Colonic mucosa (tissue), 4 donors: Measurements from ENCODE around the gene POU6F2. TPM values are rescaled to one million over a fixed set of nuclear protein-coding genes. Genes with fewer than 3 reads are reported as not detected.

Source experiments
- DNase-seq: peaks from one replicate; pipeline ENCODE4 v3.0.0-alpha.2; 2020
- H3K27ac ChIP-seq: fragments of 200-600 bp; one replicate; pipeline ENCODE4 v1.8.0; 2021
- H3K27me3 ChIP-seq: fragments of 200-600 bp; one replicate; pipeline ENCODE4 v1.8.0; 2021
- H3K36me3 ChIP-seq: fragments of 200-600 bp; one replicate; pipeline ENCODE4 v1.8.0; 2021
- H3K4me1 ChIP-seq: fragments of 200-600 bp; one replicate; pipeline ENCODE4 v1.8.0; 2021; ENCODE audit warnings: mild to moderate bottlenecking
- H3K4me3 ChIP-seq: fragments of 200-600 bp; one replicate; pipeline ENCODE4 v1.8.0; 2021
- H3K9ac ChIP-seq, 2 donors: one replicate each; pipeline ENCODE4 v1.7.0; 2013; ENCODE audit warnings: control low read depth in 2 of 2, low read depth in 2 of 2, low read length in 2 of 2
- H3K9me3 ChIP-seq: fragments of 200-600 bp; one replicate; pipeline ENCODE4 v1.8.0; 2021
- intact Hi-C: fragments of 100-400 bp; cut with DNase I; formaldehyde crosslinking; loops from one replicate; pipeline ENCODE4 v1.14.1; 2022
- total RNA-seq, 2 donors: library from RNA; stranded (reverse); fragmentation: NEBNext Ultra II Directional in 1 of 2; extraction: Animal tissue kit (Norgen Biotek cat#: 25700) in 1 of 2; gene quantifications; one replicate each; pipeline ENCODE4 v1.2.1, GENCODE V29; 2021
- TF ChIP-seq, protein P1 (sequence below): fragments of 200-600 bp; IDR thresholded peaks from one replicate; pipeline ENCODE4 v1.8.0; 2022; ENCODE audit warnings: antibody characterized with exemption, mild to moderate bottlenecking
- donor health status: healthy.
- donor health status: DM: no; HTN: no; CAD: no.
- donor health status: DM: no; HTN: no; CAD: no.

POU6F2 gene
- total RNA-seq, 2 donors from 2014 or later = 1.3 TPM; not detected in 1

DNA sequence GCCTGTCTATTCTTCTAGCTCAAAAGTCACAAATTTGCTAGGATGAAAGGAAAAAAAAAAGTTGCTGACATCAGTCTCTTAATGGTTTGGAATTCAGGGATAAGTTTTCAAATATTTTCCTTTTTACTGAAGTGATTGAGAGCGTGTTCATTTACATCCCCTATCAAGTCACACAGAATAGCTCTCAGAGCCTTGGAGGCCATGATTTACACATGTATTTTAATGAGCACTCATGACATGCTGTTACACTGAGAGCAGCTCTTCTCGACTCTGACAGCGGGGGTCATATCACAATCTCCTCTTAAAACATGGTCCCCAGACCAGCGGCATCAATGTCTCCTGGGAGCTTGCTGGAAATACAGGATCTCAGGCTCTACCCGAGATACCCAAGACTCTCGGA, 232.7 kb downstream of the POU6F2 start:
- H3K9ac ChIP-seq = no peak overlapping the region
- H3K27ac ChIP-seq = no peak overlapping the region
- H3K9me3 ChIP-seq = no peaks in the 10 kb centered on the region
- H3K4me3 ChIP-seq = no peak overlapping the region
- TF ChIP-seq, protein P1, sequence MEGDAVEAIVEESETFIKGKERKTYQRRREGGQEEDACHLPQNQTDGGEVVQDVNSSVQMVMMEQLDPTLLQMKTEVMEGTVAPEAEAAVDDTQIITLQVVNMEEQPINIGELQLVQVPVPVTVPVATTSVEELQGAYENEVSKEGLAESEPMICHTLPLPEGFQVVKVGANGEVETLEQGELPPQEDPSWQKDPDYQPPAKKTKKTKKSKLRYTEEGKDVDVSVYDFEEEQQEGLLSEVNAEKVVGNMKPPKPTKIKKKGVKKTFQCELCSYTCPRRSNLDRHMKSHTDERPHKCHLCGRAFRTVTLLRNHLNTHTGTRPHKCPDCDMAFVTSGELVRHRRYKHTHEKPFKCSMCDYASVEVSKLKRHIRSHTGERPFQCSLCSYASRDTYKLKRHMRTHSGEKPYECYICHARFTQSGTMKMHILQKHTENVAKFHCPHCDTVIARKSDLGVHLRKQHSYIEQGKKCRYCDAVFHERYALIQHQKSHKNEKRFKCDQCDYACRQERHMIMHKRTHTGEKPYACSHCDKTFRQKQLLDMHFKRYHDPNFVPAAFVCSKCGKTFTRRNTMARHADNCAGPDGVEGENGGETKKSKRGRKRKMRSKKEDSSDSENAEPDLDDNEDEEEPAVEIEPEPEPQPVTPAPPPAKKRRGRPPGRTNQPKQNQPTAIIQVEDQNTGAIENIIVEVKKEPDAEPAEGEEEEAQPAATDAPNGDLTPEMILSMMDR = no peak
- H3K4me1 ChIP-seq = no peaks in the 10 kb centered on the region
- intact Hi-C loops = no loop called here
- no peak for DNase-seq
- no peaks in the 10 kb centered on the region for H3K36me3 ChIP-seq
- H3K27me3 ChIP-seq = no peaks in the 10 kb centered on the region

DNA sequence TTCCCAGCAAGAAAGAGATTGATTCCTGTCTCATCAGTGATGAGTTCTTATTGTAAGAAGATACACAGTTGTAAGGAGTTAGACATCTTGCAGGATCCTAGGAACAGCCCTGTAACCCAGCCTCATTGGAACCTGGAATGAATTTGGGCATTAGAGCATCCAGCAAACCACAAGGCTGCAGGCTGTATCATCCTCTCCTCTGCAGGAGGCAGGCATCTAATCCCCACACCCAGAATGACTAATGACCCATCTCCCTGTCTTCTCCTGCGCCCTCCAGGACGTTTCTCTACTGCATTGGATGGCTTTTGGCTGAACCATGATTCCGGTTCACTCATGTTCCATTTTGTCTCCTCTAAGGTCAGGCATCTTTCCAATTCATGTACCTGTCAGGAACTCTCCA, 233.9 kb downstream of the POU6F2 start:
- DNase-seq = no peak
- TF ChIP-seq, protein P1 = no peak
- Histone ChIP-seq H3K9ac (no peak overlapping the region), H3K27ac (no peak overlapping the region), H3K36me3 (no peaks in the 10 kb centered on the region), H3K4me1 (no peaks in the 10 kb centered on the region), H3K9me3 (no peaks in the 10 kb centered on the region), H3K27me3 (no peaks in the 10 kb centered on the region), H3K4me3 (no peak overlapping the region)
- intact Hi-C loops = no loop called here

DNA sequence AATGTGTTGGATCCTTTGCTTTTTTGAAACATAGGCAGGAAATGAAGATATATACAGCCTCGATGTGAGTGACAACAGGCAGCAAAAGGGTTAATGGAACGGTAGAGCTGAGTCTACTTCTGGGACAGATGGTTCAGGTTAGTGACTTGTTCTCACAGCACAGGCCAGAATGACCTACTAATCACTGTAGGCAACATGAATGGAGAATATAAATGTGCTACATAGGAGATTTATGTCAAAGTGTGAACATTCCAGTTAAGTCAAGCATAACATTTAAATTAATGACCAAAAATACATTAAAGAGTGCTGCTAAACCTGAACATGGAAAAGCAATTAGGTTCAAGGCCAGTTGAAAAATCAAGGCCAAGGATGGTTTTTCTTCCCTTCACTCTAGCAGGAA, 235.2 kb downstream of the POU6F2 start:
- no peaks in the 10 kb centered on the region for H3K4me1 ChIP-seq
- intact Hi-C loops = no loop called here
- no peaks in the 10 kb centered on the region for H3K27me3 ChIP-seq
- H3K9me3 ChIP-seq = no peaks in the 10 kb centered on the region
- TF ChIP-seq, protein P1 = no peak
- DNase-seq = no peak
- H3K36me3 ChIP-seq = no peaks in the 10 kb centered on the region
- no peak overlapping the region for H3K4me3 ChIP-seq
- no peak overlapping the region for H3K9ac ChIP-seq
- H3K27ac ChIP-seq = no peak overlapping the region

DNA sequence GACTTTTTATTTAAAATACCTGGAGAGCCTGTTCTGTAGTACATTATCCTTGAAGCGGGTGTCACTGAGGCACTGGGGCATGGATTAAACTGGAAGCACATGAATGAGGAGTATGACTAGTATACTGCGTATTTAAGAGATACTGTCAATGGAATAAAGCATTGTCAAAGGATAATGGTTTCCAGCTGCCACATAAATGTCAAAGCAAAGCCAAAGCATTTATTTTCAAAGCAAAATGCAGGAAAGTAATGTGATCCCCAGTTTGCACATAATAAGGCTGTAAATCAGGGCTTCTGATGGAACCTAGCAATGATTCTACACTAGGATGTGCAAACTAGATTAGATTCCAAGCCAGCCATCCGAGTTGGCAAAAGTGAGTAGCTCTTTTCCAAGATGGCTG, 240.1 kb downstream of the POU6F2 start:
- intact Hi-C loops = no loop called here
- H3K4me1 ChIP-seq = no peaks in the 10 kb centered on the region
- TF ChIP-seq, protein P1 = no peak
- H3K9ac ChIP-seq = no peak overlapping the region
- H3K27me3 ChIP-seq = no peaks in the 10 kb centered on the region
- no peaks in the 10 kb centered on the region for H3K9me3 ChIP-seq
- no peak for DNase-seq
- H3K36me3 ChIP-seq = no peaks in the 10 kb centered on the region
- no peak overlapping the region for H3K27ac ChIP-seq
- no peak overlapping the region for H3K4me3 ChIP-seq

DNA sequence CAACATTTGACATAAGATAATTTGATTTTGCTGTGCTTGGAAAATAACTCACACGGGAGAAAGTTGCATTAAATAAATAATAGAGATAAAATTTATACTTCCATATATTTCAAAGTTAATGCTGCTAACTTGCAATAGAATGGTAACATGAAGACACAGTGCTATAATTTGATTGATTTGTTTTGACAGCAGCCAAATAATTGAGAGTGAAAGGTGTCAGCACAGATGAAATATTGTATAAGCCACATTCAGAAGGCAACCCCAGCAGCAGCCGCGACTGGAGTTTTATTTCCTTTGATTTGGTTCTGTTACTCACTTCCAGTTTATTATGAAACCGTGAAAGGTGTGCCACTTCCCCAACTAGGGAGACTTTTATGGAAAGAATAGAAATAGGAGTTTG, 242.2 kb downstream of the POU6F2 start:
- Histone ChIP-seq H3K9ac (no peak overlapping the region), H3K9me3 (no peaks in the 10 kb centered on the region), H3K36me3 (no peaks in the 10 kb centered on the region), H3K27me3 (no peaks in the 10 kb centered on the region), H3K4me3 (no peak overlapping the region), H3K27ac (no peak overlapping the region), H3K4me1 (no peaks in the 10 kb centered on the region)
- no peak for DNase-seq
- intact Hi-C loops = no loop called here
- TF ChIP-seq, protein P1 = no peak

DNA sequence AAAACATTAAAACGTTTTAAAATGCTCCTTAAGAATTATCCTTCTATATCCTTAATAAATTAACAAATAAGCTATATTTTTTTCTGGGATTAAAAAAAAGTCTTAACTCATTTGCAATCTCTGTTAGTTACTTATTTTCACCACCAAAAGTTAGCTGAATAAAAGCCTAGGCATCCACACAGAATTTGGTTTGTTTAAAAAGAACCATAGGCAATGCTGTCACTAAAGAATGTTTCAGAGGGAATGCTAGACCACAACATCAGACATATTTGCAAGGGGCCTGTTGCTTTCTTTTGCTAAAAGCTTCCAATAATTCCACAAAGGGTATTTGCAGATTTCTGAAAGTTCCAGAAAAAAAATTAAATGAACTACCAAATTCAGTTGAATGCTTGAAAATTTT, 244.2 kb downstream of the POU6F2 start:
- no peak for DNase-seq
- no peaks in the 10 kb centered on the region for H3K27me3 ChIP-seq
- H3K36me3 ChIP-seq = no peaks in the 10 kb centered on the region
- H3K4me1 ChIP-seq = no peaks in the 10 kb centered on the region
- no peaks in the 10 kb centered on the region for H3K9me3 ChIP-seq
- H3K4me3 ChIP-seq = no peak overlapping the region
- intact Hi-C loops = no loop called here
- H3K27ac ChIP-seq = no peak overlapping the region
- H3K9ac ChIP-seq = no peak overlapping the region
- TF ChIP-seq, protein P1 = no peak
